Bronchial epithelial cell (primary cell): ENCODE data around the gene SCUBE1. TPM values are rescaled to one million over a fixed set of nuclear protein-coding genes. Genes with fewer than 3 reads are reported as not detected.
A peak's percentile ranks its signal among the peaks of the same experiment; 100 is the strongest.

Source experiments
- DNase-seq: peaks from one replicate; pipeline ENCODE4 v3.0.0-alpha.2; 2010; ENCODE audit warnings: low read depth
- FAIRE-seq: peaks from 2 replicates; lab custom pipeline; 2011; peaks lifted over from hg19 to GRCh38; lab: Jason Lieb, UNC
- H3K27me3 ChIP-seq: 2 replicates; pipeline ENCODE4 v1.5.1; 2011; ENCODE audit warnings: low read length; ENCODE audit not compliant: control insufficient read depth, insufficient read depth
- H3K36me3 ChIP-seq: 2 replicates; pipeline ENCODE4 v1.5.1; 2011; ENCODE audit warnings: low read length; ENCODE audit not compliant: control insufficient read depth, insufficient read depth
- H3K4me3 ChIP-seq: 2 replicates; pipeline ENCODE4 v1.5.1; 2011; ENCODE audit warnings: mild to moderate bottlenecking, low read depth, low read length, control low read depth
- total RNA-seq: library from RNA; depleted of rRNA; stranded (reverse); fragments of >200 nt; gene quantifications from 2 replicates; pipeline ENCODE4 v1.2.1, GENCODE V29; 2014
- TF ChIP-seq, protein P1 (sequence below): IDR thresholded peaks from 2 replicates; pipeline ENCODE4 v1.5.1; 2011; ENCODE audit warnings: mild to moderate bottlenecking, moderate library complexity, low read length, control low read depth, inconsistent platforms; ENCODE audit not compliant: insufficient read depth, severe bottlenecking

The SCUBE1 gene
- total RNA-seq, 1 donor from 2014 or later, result under 0.01 TPM

GRCh38 chr22:43270949-43271348 is 72.2 kb downstream of the SCUBE1 start:
- no peak overlapping the region for H3K4me3 ChIP-seq
- peaks cover 8% of the 10 kb centered on the region for H3K27me3 ChIP-seq
- H3K36me3 ChIP-seq, result no peaks in the 10 kb centered on the region
- FAIRE-seq, result peak; percentile 62
- TF ChIP-seq, protein P1, sequence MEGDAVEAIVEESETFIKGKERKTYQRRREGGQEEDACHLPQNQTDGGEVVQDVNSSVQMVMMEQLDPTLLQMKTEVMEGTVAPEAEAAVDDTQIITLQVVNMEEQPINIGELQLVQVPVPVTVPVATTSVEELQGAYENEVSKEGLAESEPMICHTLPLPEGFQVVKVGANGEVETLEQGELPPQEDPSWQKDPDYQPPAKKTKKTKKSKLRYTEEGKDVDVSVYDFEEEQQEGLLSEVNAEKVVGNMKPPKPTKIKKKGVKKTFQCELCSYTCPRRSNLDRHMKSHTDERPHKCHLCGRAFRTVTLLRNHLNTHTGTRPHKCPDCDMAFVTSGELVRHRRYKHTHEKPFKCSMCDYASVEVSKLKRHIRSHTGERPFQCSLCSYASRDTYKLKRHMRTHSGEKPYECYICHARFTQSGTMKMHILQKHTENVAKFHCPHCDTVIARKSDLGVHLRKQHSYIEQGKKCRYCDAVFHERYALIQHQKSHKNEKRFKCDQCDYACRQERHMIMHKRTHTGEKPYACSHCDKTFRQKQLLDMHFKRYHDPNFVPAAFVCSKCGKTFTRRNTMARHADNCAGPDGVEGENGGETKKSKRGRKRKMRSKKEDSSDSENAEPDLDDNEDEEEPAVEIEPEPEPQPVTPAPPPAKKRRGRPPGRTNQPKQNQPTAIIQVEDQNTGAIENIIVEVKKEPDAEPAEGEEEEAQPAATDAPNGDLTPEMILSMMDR, result no peak
- DNase-seq, result no peak

- Histone ChIP-seq H3K27me3 (peaks cover 8% of the 10 kb centered on the region), H3K4me3 (no peak overlapping the region), H3K36me3 (no peaks in the 10 kb centered on the region)
- FAIRE-seq, result no peak
- TF ChIP-seq, protein P1, result no peak
- no peak for DNase-seq
Measured at GRCh38 chr22:43270314-43270908, 72.8 kb downstream of the SCUBE1 start.

- no peak for FAIRE-seq
- TF ChIP-seq, protein P1, result no peak
- H3K36me3 ChIP-seq, result no peaks in the 10 kb centered on the region
- H3K27me3 ChIP-seq, result peaks cover 9% of the 10 kb centered on the region
- no peak for DNase-seq
- no peak overlapping the region for H3K4me3 ChIP-seq
Measured at GRCh38 chr22:43269646-43270045, 73.5 kb downstream of the SCUBE1 start.

DNA sequence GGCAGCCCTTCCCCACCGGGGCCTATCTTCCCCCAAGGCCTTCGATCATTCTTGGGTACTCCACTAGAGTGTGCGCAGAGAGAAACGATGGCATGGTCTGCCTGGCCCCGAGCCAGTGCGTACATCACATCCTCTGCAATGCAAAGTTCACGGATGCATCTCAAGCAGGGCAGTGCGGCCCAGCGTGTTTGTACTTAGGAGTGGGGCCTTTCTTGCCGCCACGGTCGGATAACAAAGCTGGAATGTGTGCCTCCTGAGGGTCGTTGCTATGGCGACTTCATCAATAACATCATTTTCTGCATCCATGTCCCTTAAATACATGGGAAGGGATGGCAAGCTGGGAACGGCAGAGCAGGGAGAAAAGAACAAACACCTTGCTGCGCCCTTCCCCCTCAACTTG is 73.9 kb downstream of the SCUBE1 start:
- FAIRE-seq, result no peak

DNA sequence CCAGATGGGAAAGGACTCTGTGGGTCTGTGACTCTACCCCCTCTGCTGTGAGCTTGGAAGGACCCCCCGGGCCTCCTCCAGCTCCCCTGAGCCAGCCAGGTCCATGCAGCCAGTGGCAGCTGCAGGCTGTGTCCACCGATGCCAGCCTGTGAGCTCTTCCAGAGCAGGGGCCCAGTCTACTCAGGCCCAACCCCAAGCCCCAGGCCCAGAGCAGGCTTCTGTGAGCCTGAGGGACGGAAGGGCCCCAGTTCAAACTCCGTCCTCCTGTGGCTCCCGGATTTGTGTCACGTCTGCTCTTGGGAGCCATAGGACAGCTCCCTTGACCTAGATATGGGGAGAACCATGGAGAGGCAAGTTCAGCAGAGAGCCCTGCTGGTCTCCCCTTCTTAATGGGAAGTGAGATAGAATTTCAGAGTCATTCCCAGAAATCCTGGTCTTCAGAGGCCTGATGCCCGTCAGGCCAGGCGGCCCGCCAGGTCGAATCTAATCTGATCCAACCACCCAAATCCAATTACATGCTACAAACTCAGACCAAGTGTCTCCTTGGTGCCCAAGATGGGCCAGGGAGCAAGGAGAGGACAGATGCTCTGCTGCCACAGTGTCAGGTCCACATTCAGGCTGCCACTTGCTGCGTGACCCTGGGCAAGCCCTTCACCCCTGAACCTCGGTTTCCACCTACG is 75.1 kb downstream of the SCUBE1 start:
- Histone ChIP-seq H3K27me3 (peaks cover 13% of the 10 kb centered on the region), H3K4me3 (no peak overlapping the region), H3K36me3 (no peaks in the 10 kb centered on the region)
- DNase-seq, result no peak
- FAIRE-seq, result no peak
- TF ChIP-seq, protein P1, result no peak

More for the DNA sequence above, 73.9 kb downstream of the SCUBE1 start:
- H3K27me3 ChIP-seq, result peaks cover 10% of the 10 kb centered on the region
- no peak overlapping the region for H3K4me3 ChIP-seq
- DNase-seq, result no peak
- TF ChIP-seq, protein P1, result no peak
- no peaks in the 10 kb centered on the region for H3K36me3 ChIP-seq
